NB4 (cell line): Measurements from ENCODE around the gene SLC39A8.

Experiments used
- CTCF ChIP-seq: IDR thresholded peaks from one replicate; pipeline ENCODE4 v1.5.1; 2012; ENCODE audit warnings: low read depth, low read length
- POLR2A ChIP-seq: IDR thresholded peaks from 2 replicates; pipeline ENCODE4 v1.6.1; 2011; ENCODE audit warnings: mild to moderate bottlenecking; ENCODE audit not compliant: insufficient read length; ENCODE audit errors: extremely low read depth

GRCh38 chr4:102302762-102303161 is 42.5 kb downstream of the SLC39A8 start:
- no peak for TF ChIP-seq CTCF
- no peak for TF ChIP-seq POLR2A
